ENCODE results near the gene NOD1.

NOD1 gene

GRCh38 chr7:30470163-30470770, 8.3 kb downstream of the NOD1 start:
- POLR2A ChIA-PET, result interaction anchor here (1.4 kb wide), 1 partner anchor 8 kb away, joined by 17 read pairs; the partner anchor contains the start of gene NOD1
- Histone ChIP-seq H3K4me3 (ENCODE audit: low read depth, low read length) (no peak overlapping the region), H3K36me3 (ENCODE audit: control insufficient read depth in 2 of 2, insufficient read depth in 1 of 2, low read length in 2 of 2) (peaks cover 0 to 4% of the 10 kb centered on the region in 2 experiments; a peak in 1 of 3 replicates), H3K9me3 (ENCODE audit: control insufficient read depth, insufficient read depth, low read depth, low read length) (no peaks in the 10 kb centered on the region), H3K27ac (ENCODE audit: extremely low read depth, low read depth, low read length) (no peak overlapping the region), H3K4me1 (ENCODE audit: control insufficient read depth, insufficient read depth, low read length) (no peaks in the 10 kb centered on the region; the same call in 1 of the 2 replicates)
- CTCF ChIA-PET, result interaction anchor here (0.9 to 2.4 kb wide), 6 partner anchors 8 to 194 kb away, joined by 3 to 10 read pairs (median 6); partner anchors contain the start of gene NOD1
- TF ChIP-seq OVOL3 (tag by site-specific recombination; IDR thresholded peaks at IDR 0.05), result no peak
- TF ChIP-seq ZNF404 (tag by site-specific recombination; IDR thresholded peaks at IDR 0.05), result no peak
- no peak for TF ChIP-seq ZNF174 (tag by site-specific recombination; IDR thresholded peaks at IDR 0.05)
- no peak for TF ChIP-seq ZNF175 (tag by site-specific recombination; IDR thresholded peaks at IDR 0.05)
- no peak for TF ChIP-seq ZSCAN4 (tag by site-specific recombination; IDR thresholded peaks at IDR 0.05)

DNA sequence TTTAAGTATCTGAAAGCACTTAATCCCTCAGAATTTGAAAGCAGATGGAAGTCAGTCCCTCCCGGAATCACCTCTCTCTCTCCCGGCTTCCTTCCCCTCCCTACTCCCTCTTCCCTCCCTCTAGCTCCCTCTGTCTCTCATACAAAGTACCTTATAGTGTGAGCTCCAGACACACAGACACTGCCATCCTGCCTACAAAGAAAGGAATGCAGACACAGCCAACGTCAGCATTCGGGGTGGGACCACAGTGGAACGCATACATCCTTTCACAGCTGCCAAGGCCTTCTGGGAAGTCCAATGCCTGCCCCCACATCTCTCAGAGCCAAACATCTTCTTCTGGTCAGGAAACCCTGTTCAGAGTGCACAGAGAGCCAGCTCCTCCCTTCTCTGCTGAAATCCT, 9.3 kb downstream of the NOD1 start:
- POLR2A ChIA-PET, result interaction anchor here (0.5 to 1.4 kb wide), 2 partner anchors 9 to 11 kb away, joined by 3 to 17 read pairs; partner anchors contain the start of gene NOD1
- Histone ChIP-seq H3K4me1 (ENCODE audit: control insufficient read depth, insufficient read depth, low read length) (no peaks in the 10 kb centered on the region; the same call in 1 of the 2 replicates), H3K27ac (ENCODE audit: extremely low read depth, low read depth, low read length) (no peak overlapping the region), H3K36me3 (ENCODE audit: control insufficient read depth in 2 of 2, insufficient read depth in 1 of 2, low read length in 2 of 2) (no peaks in the 10 kb centered on the region), H3K9me3 (ENCODE audit: control insufficient read depth, insufficient read depth, low read depth, low read length) (no peaks in the 10 kb centered on the region), H3K4me3 (ENCODE audit: low read depth, low read length) (no peak overlapping the region)
- CTCF ChIA-PET, result interaction anchor here (0.6 to 2.4 kb wide), 11 partner anchors 9 to 819 kb away, joined by 3 to 10 read pairs (median 5); partner anchors contain the start of gene NOD1
- TF ChIP-seq SALL2 (tag by site-specific recombination; IDR thresholded peaks at IDR 0.05; ENCODE audit: borderline replicate concordance) (no peak), ZNF596 (tag by site-specific recombination; IDR thresholded peaks at IDR 0.05) (0 out of 2 replicates have a peak, but pooled peaks have one; percentile 18), ZFHX2 (tag by site-specific recombination; conservative IDR thresholded peaks at IDR 0.05) (0 out of 2 replicates have a peak, but pooled peaks have one; percentile 25), MYNN (tag by site-specific recombination; IDR thresholded peaks at IDR 0.05; ENCODE audit: borderline replicate concordance) (no peak), ZNF621 (tag by site-specific recombination; IDR thresholded peaks at IDR 0.05) (no peak), REST (tag by site-specific recombination; IDR thresholded peaks at IDR 0.05) (no peak), HOXA7 (CRISPR knock-in tag; IDR thresholded peaks at IDR 0.05; ENCODE audit: borderline replicate concordance) (no peak), ZNF292 (tag by site-specific recombination; IDR thresholded peaks at IDR 0.05; ENCODE audit: borderline replicate concordance, low read depth) (no peak), OSR2 (tag by site-specific recombination; IDR thresholded peaks at IDR 0.05) (no peak), ZFP37 (tag by site-specific recombination; IDR thresholded peaks at IDR 0.05) (no peak), SCRT2 (tag by site-specific recombination; IDR thresholded peaks at IDR 0.05) (no peak), ZNF658 (tag by site-specific recombination; IDR thresholded peaks at IDR 0.05) (no peak)
- TF ChIP-seq, protein P1, sequence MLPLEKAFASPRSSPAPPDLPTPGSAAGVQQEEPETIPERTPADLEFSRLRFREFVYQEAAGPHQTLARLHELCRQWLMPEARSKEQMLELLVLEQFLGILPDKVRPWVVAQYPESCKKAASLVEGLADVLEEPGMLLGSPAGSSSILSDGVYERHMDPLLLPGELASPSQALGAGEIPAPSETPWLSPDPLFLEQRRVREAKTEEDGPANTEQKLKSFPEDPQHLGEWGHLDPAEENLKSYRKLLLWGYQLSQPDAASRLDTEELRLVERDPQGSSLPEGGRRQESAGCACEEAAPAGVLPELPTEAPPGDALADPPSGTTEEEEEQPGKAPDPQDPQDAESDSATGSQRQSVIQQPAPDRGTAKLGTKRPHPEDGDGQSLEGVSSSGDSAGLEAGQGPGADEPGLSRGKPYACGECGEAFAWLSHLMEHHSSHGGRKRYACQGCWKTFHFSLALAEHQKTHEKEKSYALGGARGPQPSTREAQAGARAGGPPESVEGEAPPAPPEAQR (tag by site-specific recombination; IDR thresholded peaks at IDR 0.05), result no peak
- TF ChIP-seq, protein P2, sequence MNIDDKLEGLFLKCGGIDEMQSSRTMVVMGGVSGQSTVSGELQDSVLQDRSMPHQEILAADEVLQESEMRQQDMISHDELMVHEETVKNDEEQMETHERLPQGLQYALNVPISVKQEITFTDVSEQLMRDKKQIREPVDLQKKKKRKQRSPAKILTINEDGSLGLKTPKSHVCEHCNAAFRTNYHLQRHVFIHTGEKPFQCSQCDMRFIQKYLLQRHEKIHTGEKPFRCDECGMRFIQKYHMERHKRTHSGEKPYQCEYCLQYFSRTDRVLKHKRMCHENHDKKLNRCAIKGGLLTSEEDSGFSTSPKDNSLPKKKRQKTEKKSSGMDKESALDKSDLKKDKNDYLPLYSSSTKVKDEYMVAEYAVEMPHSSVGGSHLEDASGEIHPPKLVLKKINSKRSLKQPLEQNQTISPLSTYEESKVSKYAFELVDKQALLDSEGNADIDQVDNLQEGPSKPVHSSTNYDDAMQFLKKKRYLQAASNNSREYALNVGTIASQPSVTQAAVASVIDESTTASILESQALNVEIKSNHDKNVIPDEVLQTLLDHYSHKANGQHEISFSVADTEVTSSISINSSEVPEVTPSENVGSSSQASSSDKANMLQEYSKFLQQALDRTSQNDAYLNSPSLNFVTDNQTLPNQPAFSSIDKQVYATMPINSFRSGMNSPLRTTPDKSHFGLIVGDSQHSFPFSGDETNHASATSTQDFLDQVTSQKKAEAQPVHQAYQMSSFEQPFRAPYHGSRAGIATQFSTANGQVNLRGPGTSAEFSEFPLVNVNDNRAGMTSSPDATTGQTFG (tag by site-specific recombination; IDR thresholded peaks at IDR 0.05; ENCODE audit: borderline replicate concordance), result no peak
- TF ChIP-seq, protein P3, sequence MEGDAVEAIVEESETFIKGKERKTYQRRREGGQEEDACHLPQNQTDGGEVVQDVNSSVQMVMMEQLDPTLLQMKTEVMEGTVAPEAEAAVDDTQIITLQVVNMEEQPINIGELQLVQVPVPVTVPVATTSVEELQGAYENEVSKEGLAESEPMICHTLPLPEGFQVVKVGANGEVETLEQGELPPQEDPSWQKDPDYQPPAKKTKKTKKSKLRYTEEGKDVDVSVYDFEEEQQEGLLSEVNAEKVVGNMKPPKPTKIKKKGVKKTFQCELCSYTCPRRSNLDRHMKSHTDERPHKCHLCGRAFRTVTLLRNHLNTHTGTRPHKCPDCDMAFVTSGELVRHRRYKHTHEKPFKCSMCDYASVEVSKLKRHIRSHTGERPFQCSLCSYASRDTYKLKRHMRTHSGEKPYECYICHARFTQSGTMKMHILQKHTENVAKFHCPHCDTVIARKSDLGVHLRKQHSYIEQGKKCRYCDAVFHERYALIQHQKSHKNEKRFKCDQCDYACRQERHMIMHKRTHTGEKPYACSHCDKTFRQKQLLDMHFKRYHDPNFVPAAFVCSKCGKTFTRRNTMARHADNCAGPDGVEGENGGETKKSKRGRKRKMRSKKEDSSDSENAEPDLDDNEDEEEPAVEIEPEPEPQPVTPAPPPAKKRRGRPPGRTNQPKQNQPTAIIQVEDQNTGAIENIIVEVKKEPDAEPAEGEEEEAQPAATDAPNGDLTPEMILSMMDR (tag by site-specific recombination; IDR thresholded peaks at IDR 0.05), result peak; percentile 68
- TF ChIP-seq, protein P4, sequence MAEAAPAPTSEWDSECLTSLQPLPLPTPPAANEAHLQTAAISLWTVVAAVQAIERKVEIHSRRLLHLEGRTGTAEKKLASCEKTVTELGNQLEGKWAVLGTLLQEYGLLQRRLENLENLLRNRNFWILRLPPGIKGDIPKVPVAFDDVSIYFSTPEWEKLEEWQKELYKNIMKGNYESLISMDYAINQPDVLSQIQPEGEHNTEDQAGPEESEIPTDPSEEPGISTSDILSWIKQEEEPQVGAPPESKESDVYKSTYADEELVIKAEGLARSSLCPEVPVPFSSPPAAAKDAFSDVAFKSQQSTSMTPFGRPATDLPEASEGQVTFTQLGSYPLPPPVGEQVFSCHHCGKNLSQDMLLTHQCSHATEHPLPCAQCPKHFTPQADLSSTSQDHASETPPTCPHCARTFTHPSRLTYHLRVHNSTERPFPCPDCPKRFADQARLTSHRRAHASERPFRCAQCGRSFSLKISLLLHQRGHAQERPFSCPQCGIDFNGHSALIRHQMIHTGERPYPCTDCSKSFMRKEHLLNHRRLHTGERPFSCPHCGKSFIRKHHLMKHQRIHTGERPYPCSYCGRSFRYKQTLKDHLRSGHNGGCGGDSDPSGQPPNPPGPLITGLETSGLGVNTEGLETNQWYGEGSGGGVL (tag by site-specific recombination; IDR thresholded peaks at IDR 0.05), result peak; percentile 89

Measured in HEK293 (cell line).